Transverse colon (tissue), 4 donors: Measurements from ENCODE around the gene PCF11.

Experiments
- EP300 ChIP-seq: sonication (generic); formaldehyde crosslinking; IDR thresholded peaks from one replicate; pipeline ENCODE4 v1.6.1; 2017; ENCODE audit warnings: antibody characterized with exemption, low read depth
- POLR2A ChIP-seq: fragments of 450-650 bp; IDR thresholded peaks from one replicate; pipeline ENCODE4 v1.6.1; 2016; ENCODE audit warnings: antibody characterized with exemption, mild to moderate bottlenecking, moderate library complexity
- POLR2AphosphoS5 ChIP-seq, 3 donors: sonication (generic); formaldehyde crosslinking; IDR thresholded peaks; one replicate each; pipeline ENCODE4 v1.6.1; 2016; ENCODE audit warnings: antibody characterized with exemption in 3 of 3
- TF ChIP-seq, protein P1 (sequence below), 5 experiments: fragments of 200-600 bp in 3 of 5; fragments of 450-650 bp in 2 of 5; sonication (generic) in 3 of 5; IDR thresholded peaks; 1 replicate in 2 of 5; 2 replicates in 3 of 5; pipeline ENCODE4 v1.5.1; 2016 to 2017; ENCODE audit warnings: antibody characterized with exemption in 5 of 5, inconsistent platforms in 3 of 5, mild to moderate bottlenecking in 2 of 5, moderate library complexity in 1 of 5

DNA sequence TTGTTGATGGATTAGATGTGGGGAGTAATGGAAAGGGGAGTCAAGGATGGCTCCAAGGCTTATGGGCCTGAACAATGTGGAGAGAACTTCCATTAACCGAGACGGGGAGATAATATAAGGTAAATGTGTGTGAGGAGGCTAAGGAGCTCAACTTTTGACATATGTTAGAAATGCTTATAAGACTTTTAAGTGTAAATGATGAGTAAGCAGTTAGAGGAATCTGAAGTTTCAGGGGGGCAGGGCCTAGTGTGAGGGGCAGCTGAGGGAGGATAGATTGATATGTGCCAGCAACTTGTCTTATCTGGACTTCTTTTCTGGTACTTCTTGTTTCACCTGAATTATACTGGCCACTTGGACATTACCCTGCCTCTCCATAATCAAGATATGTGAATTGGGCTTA, 66.5 kb downstream of the PCF11 start:
- TF ChIP-seq, protein P1, sequence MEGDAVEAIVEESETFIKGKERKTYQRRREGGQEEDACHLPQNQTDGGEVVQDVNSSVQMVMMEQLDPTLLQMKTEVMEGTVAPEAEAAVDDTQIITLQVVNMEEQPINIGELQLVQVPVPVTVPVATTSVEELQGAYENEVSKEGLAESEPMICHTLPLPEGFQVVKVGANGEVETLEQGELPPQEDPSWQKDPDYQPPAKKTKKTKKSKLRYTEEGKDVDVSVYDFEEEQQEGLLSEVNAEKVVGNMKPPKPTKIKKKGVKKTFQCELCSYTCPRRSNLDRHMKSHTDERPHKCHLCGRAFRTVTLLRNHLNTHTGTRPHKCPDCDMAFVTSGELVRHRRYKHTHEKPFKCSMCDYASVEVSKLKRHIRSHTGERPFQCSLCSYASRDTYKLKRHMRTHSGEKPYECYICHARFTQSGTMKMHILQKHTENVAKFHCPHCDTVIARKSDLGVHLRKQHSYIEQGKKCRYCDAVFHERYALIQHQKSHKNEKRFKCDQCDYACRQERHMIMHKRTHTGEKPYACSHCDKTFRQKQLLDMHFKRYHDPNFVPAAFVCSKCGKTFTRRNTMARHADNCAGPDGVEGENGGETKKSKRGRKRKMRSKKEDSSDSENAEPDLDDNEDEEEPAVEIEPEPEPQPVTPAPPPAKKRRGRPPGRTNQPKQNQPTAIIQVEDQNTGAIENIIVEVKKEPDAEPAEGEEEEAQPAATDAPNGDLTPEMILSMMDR (IDR thresholded peaks at IDR 0.05): no peak
- no peak for TF ChIP-seq POLR2A
- no peak for TF ChIP-seq POLR2AphosphoS5 (IDR thresholded peaks at IDR 0.05)
- TF ChIP-seq EP300: no peak
